ENCODE data around the gene PPP1R13L.

DNA sequence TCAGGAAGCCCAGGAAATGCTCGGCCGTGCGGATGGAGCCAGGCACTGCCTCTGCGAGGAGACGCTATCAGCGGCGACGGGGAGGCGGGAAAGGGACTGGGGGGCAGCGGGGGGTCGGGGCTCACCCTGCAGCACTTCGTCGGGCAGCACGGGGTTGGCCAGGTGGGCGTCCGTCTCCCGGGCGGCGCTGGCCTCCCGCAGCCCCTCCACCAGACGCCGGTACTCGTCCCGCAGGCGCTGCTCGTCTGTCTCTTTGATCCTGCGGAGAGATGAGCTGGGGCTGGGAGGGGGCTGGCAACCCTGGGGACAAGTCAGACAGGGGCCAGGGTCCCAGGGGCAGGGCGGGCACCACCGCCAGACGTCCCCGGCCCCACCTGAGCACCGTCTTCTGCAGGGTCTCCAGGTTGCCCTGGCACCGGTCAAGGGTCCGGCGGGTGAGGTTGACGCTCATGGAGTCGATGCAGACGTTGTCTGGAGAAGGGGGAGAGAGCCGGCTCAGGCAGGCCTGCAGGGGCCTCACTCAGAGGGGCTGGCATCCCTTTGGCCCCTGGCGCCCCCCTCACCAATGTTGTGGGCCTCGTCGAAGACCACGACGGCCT lies 40.9 kb downstream of the PPP1R13L start:
- TF ChIP-seq, protein P1, sequence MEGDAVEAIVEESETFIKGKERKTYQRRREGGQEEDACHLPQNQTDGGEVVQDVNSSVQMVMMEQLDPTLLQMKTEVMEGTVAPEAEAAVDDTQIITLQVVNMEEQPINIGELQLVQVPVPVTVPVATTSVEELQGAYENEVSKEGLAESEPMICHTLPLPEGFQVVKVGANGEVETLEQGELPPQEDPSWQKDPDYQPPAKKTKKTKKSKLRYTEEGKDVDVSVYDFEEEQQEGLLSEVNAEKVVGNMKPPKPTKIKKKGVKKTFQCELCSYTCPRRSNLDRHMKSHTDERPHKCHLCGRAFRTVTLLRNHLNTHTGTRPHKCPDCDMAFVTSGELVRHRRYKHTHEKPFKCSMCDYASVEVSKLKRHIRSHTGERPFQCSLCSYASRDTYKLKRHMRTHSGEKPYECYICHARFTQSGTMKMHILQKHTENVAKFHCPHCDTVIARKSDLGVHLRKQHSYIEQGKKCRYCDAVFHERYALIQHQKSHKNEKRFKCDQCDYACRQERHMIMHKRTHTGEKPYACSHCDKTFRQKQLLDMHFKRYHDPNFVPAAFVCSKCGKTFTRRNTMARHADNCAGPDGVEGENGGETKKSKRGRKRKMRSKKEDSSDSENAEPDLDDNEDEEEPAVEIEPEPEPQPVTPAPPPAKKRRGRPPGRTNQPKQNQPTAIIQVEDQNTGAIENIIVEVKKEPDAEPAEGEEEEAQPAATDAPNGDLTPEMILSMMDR (IDR thresholded peaks at IDR 0.05): no peak
- no peak for TF ChIP-seq POLR2A (IDR thresholded peaks at IDR 0.05)
